GM23338 (cell line): ENCODE measurements around the gene PWWP3B. TPM values are rescaled to one million over a fixed set of nuclear protein-coding genes. Genes with fewer than 3 reads are reported as not detected.

Experiments
- ATAC-seq: fragments of 200-7000 bp; cut with Tn5 transposase; 3 replicates; pipeline ENCODE4 v1.9.1; 2020
- DNase-seq: peaks from one replicate; pipeline ENCODE4 v3.0.0-alpha.2; 2015; ENCODE audit warnings: low spot score
- H2AFZ ChIP-seq: fragments of 200-600 bp; sonication (generic); 2 replicates; pipeline ENCODE4 v1.8.0; 2016; ENCODE audit warnings: antibody characterized with exemption, mild to moderate bottlenecking, moderate library complexity
- H3F3A ChIP-seq: fragments of 200-600 bp; sonication (generic); replicated peaks from 2 replicates; pipeline ENCODE4 v1.8.0; 2017; ENCODE audit warnings: antibody characterized with exemption, mixed run types, low read depth
- H3K27ac ChIP-seq: fragments of 200-600 bp; sonication (generic); 2 replicates; pipeline ENCODE4 v1.6.1; 2016; ENCODE audit warnings: low read depth
- H3K27me3 ChIP-seq: fragments of 200-600 bp; sonication (generic); 2 replicates; pipeline ENCODE4 v1.8.0; 2016; ENCODE audit warnings: mild to moderate bottlenecking, mixed run types, moderate library complexity; ENCODE audit not compliant: insufficient read depth
- H3K36me3 ChIP-seq: fragments of 200-600 bp; sonication (generic); 2 replicates; pipeline ENCODE4 v1.8.0; 2016; ENCODE audit warnings: mild to moderate bottlenecking; ENCODE audit not compliant: insufficient read depth
- H3K4me1 ChIP-seq: fragments of 200-600 bp; sonication (generic); 2 replicates; pipeline ENCODE4 v1.8.0; 2016; ENCODE audit warnings: mild to moderate bottlenecking, moderate library complexity; ENCODE audit not compliant: insufficient read depth
- H3K4me2 ChIP-seq: fragments of 200-600 bp; sonication (generic); 2 replicates; pipeline ENCODE4 v1.7.1; 2017; ENCODE audit warnings: mixed run types
- H3K4me3 ChIP-seq: fragments of 200-600 bp; sonication (generic); 2 replicates; pipeline ENCODE4 v1.6.1; 2016; ENCODE audit warnings: mixed run types
- H3K79me2 ChIP-seq: fragments of 200-600 bp; sonication (generic); replicated peaks from 2 replicates; pipeline ENCODE4 v1.8.0; 2017; ENCODE audit warnings: mild to moderate bottlenecking; ENCODE audit not compliant: insufficient read depth
- H3K9me2 ChIP-seq: fragments of 200-600 bp; sonication (generic); 2 replicates; pipeline ENCODE4 v1.8.0; 2017; ENCODE audit not compliant: insufficient read depth
- H4K20me1 ChIP-seq: fragments of 200-600 bp; sonication (generic); replicated peaks from 2 replicates; pipeline ENCODE4 v1.8.0; 2017; ENCODE audit warnings: mild to moderate bottlenecking; ENCODE audit not compliant: insufficient read depth
- H3K27ac Mint-ChIP-seq: 2 replicates; pipeline ENCODE4 v1.8.0; 2020; ENCODE audit warnings: inconsistent platforms, mild to moderate bottlenecking, moderate library complexity, mixed read lengths
- H3K27me3 Mint-ChIP-seq: 3 replicates; pipeline ENCODE4 v1.8.0; 2022; ENCODE audit warnings: low read depth, mild to moderate bottlenecking, moderate library complexity, mixed read lengths, inconsistent platforms; ENCODE audit not compliant: insufficient read depth, poor library complexity
- H3K36me3 Mint-ChIP-seq: 3 replicates; pipeline ENCODE4 v1.8.0; 2021; ENCODE audit warnings: low read depth, mild to moderate bottlenecking, inconsistent platforms, moderate library complexity, mixed read lengths
- H3K4me1 Mint-ChIP-seq: 3 replicates; pipeline ENCODE4 v1.8.0; 2020; ENCODE audit warnings: mild to moderate bottlenecking, inconsistent platforms, mixed read lengths
- H3K4me3 Mint-ChIP-seq: 3 replicates; pipeline ENCODE4 v1.8.0; 2021; ENCODE audit warnings: moderate library complexity, mild to moderate bottlenecking, inconsistent platforms, mixed read lengths
- H3K9me3 Mint-ChIP-seq: 3 replicates; pipeline ENCODE4 v1.8.0; 2020; ENCODE audit warnings: moderate library complexity, mild to moderate bottlenecking, inconsistent platforms, mixed read lengths
- CREB1 ChIP-seq: fragments of 250-450 bp; sonication (Bioruptor Pico); IDR thresholded peaks from 2 replicates; pipeline ENCODE4 v1.5.0; 2020; ENCODE audit warnings: low read depth, mild to moderate bottlenecking, moderate library complexity
- EZH2phosphoT487 ChIP-seq: fragments of 200-600 bp; sonication (generic); IDR thresholded peaks from one replicate; pipeline ENCODE4 v1.8.1; 2018; ENCODE audit warnings: antibody characterized with exemption; ENCODE audit not compliant: unreplicated experiment
- JUNB ChIP-seq: IDR thresholded peaks from one replicate; pipeline ENCODE4 v1.6.1; 2016; ENCODE audit warnings: antibody characterized with exemption; ENCODE audit not compliant: unreplicated experiment
- POLR2AphosphoS5 ChIP-seq: IDR thresholded peaks from 2 replicates; pipeline ENCODE4 v1.6.1; 2016; ENCODE audit warnings: antibody characterized with exemption, low read depth
- ZNF114 ChIP-seq: fragments of 250-450 bp; sonication (Bioruptor Pico); IDR thresholded peaks from 2 replicates; pipeline ENCODE4 v1.5.0; 2020; ENCODE audit warnings: mild to moderate bottlenecking, moderate library complexity
- ZNF331 ChIP-seq: fragments of 250-450 bp; sonication (Bioruptor Pico); IDR thresholded peaks from 2 replicates; pipeline ENCODE4 v1.5.0; 2020; ENCODE audit warnings: low read depth, mild to moderate bottlenecking, moderate library complexity
- polyA plus RNA-seq: library from polyadenylated mRNA; unstranded; fragments of >200 nt; fragmentation: Nextera tagmentation; extraction: Ambion mirVana; gene quantifications from 2 replicates; pipeline ENCODE4 v1.2.1, GENCODE V29; 2016
- total RNA-seq: library from RNA; depleted of rRNA; stranded (reverse); fragments of >200 nt; shearing (Covaris generic); gene quantifications from 2 replicates; pipeline ENCODE4 v1.2.3, GENCODE V29; 2014
- TF ChIP-seq, protein P1 (sequence below): IDR thresholded peaks from one replicate; pipeline ENCODE4 v1.6.1; 2018; ENCODE audit warnings: antibody characterized with exemption; ENCODE audit not compliant: unreplicated experiment
- TF ChIP-seq, protein P2 (sequence below), 2 experiments: fragments of 200-600 bp in 1 of 2; sonication (generic) in 1 of 2; conservative IDR thresholded peaks; 2 replicates each; pipeline versions ENCODE4 v1.5.1 to v1.6.1; 2016 to 2017; ENCODE audit warnings: antibody characterized with exemption in 2 of 2, low read depth in 2 of 2, mild to moderate bottlenecking in 2 of 2, moderate library complexity in 1 of 2

PWWP3B gene
- total and polyA plus RNA-seq, 2 experiments from 2014 or later, result 0.84 to 1.1 TPM

DNA sequence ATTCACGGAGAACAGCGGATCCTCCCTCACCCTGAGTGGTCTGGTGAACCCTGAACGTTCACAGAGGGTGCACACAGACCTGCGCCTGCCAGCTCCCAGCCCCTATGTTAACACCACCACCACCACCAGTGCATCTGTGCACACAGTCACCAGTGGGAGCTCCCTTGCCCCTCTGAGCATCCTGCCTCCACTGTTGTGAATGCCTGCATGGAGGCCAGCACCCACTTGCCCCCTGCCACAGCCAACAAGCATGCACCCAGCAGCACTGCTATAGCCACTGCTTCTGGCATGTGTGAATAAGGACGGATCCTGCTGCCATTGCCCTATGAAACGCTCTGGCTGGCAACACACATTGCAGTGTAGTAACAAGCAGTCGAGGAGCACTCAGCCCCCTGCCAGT, 29.1 kb upstream of the PWWP3B start (continued):
- TF ChIP-seq, protein P1, sequence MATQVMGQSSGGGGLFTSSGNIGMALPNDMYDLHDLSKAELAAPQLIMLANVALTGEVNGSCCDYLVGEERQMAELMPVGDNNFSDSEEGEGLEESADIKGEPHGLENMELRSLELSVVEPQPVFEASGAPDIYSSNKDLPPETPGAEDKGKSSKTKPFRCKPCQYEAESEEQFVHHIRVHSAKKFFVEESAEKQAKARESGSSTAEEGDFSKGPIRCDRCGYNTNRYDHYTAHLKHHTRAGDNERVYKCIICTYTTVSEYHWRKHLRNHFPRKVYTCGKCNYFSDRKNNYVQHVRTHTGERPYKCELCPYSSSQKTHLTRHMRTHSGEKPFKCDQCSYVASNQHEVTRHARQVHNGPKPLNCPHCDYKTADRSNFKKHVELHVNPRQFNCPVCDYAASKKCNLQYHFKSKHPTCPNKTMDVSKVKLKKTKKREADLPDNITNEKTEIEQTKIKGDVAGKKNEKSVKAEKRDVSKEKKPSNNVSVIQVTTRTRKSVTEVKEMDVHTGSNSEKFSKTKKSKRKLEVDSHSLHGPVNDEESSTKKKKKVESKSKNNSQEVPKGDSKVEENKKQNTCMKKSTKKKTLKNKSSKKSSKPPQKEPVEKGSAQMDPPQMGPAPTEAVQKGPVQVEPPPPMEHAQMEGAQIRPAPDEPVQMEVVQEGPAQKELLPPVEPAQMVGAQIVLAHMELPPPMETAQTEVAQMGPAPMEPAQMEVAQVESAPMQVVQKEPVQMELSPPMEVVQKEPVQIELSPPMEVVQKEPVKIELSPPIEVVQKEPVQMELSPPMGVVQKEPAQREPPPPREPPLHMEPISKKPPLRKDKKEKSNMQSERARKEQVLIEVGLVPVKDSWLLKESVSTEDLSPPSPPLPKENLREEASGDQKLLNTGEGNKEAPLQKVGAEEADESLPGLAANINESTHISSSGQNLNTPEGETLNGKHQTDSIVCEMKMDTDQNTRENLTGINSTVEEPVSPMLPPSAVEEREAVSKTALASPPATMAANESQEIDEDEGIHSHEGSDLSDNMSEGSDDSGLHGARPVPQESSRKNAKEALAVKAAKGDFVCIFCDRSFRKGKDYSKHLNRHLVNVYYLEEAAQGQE, result no peak
- no peak for TF ChIP-seq ZNF331 (CRISPR knock-in tag)

DNA sequence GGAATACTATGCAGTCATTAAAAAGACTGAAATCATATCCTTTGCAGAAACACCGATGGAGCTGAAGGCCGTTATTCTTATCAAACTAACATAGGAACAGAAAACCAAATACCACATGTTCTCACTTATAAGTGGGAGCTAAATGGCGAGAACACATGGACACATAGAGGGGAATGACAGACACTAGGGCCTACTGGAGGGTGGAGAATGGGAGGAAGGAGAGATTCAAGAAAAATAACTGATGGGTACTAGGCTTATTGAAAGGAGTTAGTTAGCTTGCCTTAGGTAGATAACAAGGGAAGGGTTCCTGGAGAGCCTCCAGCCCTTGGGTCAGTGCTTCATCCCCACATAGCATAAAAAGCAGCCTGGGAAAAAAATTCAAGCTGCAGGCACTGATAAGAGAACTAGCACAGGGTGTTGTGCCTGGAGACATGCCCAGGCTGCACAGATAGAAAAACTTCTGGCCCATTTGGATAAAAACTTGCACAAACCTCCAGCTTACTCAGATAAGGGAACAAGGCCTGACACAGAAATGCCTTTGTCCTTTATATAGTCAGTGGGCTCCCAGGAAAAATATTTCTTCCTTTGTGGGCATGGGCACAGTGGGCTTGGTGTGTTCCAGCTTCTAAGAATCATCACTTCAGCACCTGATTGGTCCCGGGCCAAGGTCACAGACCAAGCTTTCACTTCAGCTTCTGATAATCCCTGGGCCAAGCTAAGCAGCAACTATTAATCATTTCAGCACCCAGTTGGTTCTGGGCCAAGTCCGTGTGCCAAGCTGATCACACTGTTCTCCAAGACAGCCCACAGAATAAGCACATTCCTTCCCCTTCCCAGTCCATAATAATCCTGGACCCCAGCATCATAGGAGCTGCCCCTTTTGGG, 23.1 kb upstream of the PWWP3B start:
- DNase-seq (no peak), ATAC-seq (no peak)
- no peak for TF ChIP-seq JUNB
- TF ChIP-seq, protein P1, result no peak
- TF ChIP-seq, protein P2, sequence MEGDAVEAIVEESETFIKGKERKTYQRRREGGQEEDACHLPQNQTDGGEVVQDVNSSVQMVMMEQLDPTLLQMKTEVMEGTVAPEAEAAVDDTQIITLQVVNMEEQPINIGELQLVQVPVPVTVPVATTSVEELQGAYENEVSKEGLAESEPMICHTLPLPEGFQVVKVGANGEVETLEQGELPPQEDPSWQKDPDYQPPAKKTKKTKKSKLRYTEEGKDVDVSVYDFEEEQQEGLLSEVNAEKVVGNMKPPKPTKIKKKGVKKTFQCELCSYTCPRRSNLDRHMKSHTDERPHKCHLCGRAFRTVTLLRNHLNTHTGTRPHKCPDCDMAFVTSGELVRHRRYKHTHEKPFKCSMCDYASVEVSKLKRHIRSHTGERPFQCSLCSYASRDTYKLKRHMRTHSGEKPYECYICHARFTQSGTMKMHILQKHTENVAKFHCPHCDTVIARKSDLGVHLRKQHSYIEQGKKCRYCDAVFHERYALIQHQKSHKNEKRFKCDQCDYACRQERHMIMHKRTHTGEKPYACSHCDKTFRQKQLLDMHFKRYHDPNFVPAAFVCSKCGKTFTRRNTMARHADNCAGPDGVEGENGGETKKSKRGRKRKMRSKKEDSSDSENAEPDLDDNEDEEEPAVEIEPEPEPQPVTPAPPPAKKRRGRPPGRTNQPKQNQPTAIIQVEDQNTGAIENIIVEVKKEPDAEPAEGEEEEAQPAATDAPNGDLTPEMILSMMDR (conservative IDR thresholded peaks at IDR 0.05; ENCODE audit: low read depth in 2 of 2), result no peak
- TF ChIP-seq CREB1, result no peak
- TF ChIP-seq ZNF114 (CRISPR knock-in tag), result no peak
- no peak for TF ChIP-seq EZH2phosphoT487
- no peak for TF ChIP-seq POLR2AphosphoS5
- no peak overlapping the region for H3K4me2 ChIP-seq
- H3K4me3 ChIP-seq, result no peak overlapping the region
- H3K27me3 Mint-ChIP-seq, result no peaks in the 10 kb centered on the region
- H3K36me3 Mint-ChIP-seq, result peaks cover 3% of the 10 kb centered on the region; the same call in 2 of the 3 replicates
- no peaks in the 10 kb centered on the region for H3K9me2 ChIP-seq
- no peaks in the 10 kb centered on the region for H3K4me1 Mint-ChIP-seq
- peaks cover 68% of the 10 kb centered on the region for H3K9me3 Mint-ChIP-seq
- no peak overlapping the region for H3K27ac ChIP-seq
- no peaks in the 10 kb centered on the region for H3K79me2 ChIP-seq
- H3K4me3 Mint-ChIP-seq, result no peak overlapping the region
- H3K36me3 ChIP-seq, result no peaks in the 10 kb centered on the region
- no peak overlapping the region for H3K27ac Mint-ChIP-seq
- no peaks in the 10 kb centered on the region for H3K4me1 ChIP-seq
- H4K20me1 ChIP-seq, result no peaks in the 10 kb centered on the region
- H3K27me3 ChIP-seq, result no peaks in the 10 kb centered on the region
- H2AFZ ChIP-seq, result no peak overlapping the region
- no peaks in the 10 kb centered on the region for H3F3A ChIP-seq
